A549 (cell line): ENCODE results near the gene NAV2. TPM values are rescaled to one million over a fixed set of nuclear protein-coding genes. Genes with fewer than 3 reads are reported as not detected.

Experiments used
- ATAC-seq, 2 experiments: fragments of 200-7000 bp in 1 of 2; fragments of >200 bp in 1 of 2; cut with Nextera tagmentation in 1 of 2; cut with Tn5 transposase in 1 of 2; 3 replicates each; pipeline versions ENCODE4 v1.8.0 to v1.9.1; 2018 to 2020; ENCODE audit warnings: mild to moderate bottlenecking in 1 of 2, moderate library complexity in 1 of 2
- CTCF ChIA-PET: fragments of 300-600 bp; sonication (Branson Sonifier 250); formaldehyde crosslinking; extraction: SDS; loops from one replicate; lab custom pipeline; 2021; ENCODE audit warnings: antibody characterized with exemption, inconsistent platforms; lab: Yijun Ruan, JAX
- POLR2A ChIA-PET: fragments of 350-600 bp; formaldehyde crosslinking; extraction: SDS; loops from one replicate; lab custom pipeline; 2021; ENCODE audit warnings: antibody characterized with exemption, inconsistent platforms; lab: Yijun Ruan, JAX
- DNase-seq, 2 experiments: peaks; one replicate each; pipeline versions ENCODE4 v3.0.0 to v3.0.0-alpha.2; 2011 to 2016; ENCODE audit warnings: low read depth in 1 of 2, low spot score in 1 of 2
- FAIRE-seq: peaks from 2 replicates; lab custom pipeline; 2011; peaks lifted over from hg19 to GRCh38; lab: Jason Lieb, UNC
- H3K27ac ChIP-seq, 2 experiments: fragments of >200 bp; sonication (Bioruptor Twin); formaldehyde crosslinking; 3 replicates each; pipeline ENCODE4 v1.5.1; 2016 to 2017
- H3K4me1 ChIP-seq: fragments of >200 bp; sonication (Bioruptor Twin); formaldehyde crosslinking; 3 replicates; pipeline ENCODE4 v1.6.1; 2016
- H3K4me2 ChIP-seq: fragments of >200 bp; sonication (Bioruptor Twin); formaldehyde crosslinking; 3 replicates; pipeline ENCODE4 v1.6.1; 2016
- H3K4me3 ChIP-seq: fragments of >200 bp; sonication (Bioruptor Twin); formaldehyde crosslinking; 3 replicates; pipeline ENCODE4 v1.5.1; 2016
- H3K9me3 ChIP-seq: fragments of >200 bp; sonication (Bioruptor Twin); formaldehyde crosslinking; 3 replicates; pipeline ENCODE4 v1.6.1; 2016
- BHLHE40 ChIP-seq: IDR thresholded peaks from 2 replicates; pipeline ENCODE4 v1.6.1; 2012; ENCODE audit warnings: low read depth, low read length, inconsistent platforms
- CBX2 ChIP-seq: fragments of 200-600 bp; sonication (generic); IDR thresholded peaks from 2 replicates; pipeline ENCODE4 v1.6.1; 2016; ENCODE audit warnings: low read depth, mild to moderate bottlenecking, borderline replicate concordance
- CBX8 ChIP-seq: fragments of 200-600 bp; sonication (generic); IDR thresholded peaks from 2 replicates; pipeline ENCODE4 v1.6.1; 2016
- CEBPB ChIP-seq, 2 experiments: fragments of >200 bp in 1 of 2; sonication (Bioruptor Twin) in 1 of 2; formaldehyde crosslinking in 1 of 2; IDR thresholded peaks; 2 replicates each; pipeline ENCODE4 v1.6.1; 2012 to 2016
- EP300 ChIP-seq, 2 experiments: fragments of >200 bp; sonication (Bioruptor Twin); formaldehyde crosslinking; IDR thresholded peaks; 2 replicates in 1 of 2; 3 replicates in 1 of 2; pipeline ENCODE4 v1.6.1; 2016 to 2017
- FOXS1 ChIP-seq: fragments of 250-450 bp; sonication (Bioruptor Pico); IDR thresholded peaks from 2 replicates; pipeline ENCODE4 v1.5.0; 2020; ENCODE audit warnings: mild to moderate bottlenecking, moderate library complexity
- GATA3 ChIP-seq: IDR thresholded peaks from 2 replicates; pipeline ENCODE4 v1.6.1; 2012; ENCODE audit warnings: borderline replicate concordance
- HOXA7 ChIP-seq: fragments of 250-450 bp; sonication (Bioruptor Pico); IDR thresholded peaks from 2 replicates; pipeline ENCODE4 v1.5.0; 2020; ENCODE audit warnings: mild to moderate bottlenecking, moderate library complexity
- JUN ChIP-seq, 2 experiments: fragments of >200 bp; sonication (Bioruptor Twin); formaldehyde crosslinking; IDR thresholded peaks; 2 replicates in 1 of 2; 3 replicates in 1 of 2; pipeline ENCODE4 v1.6.1; 2016 to 2017
- KDM1A ChIP-seq: fragments of 200-600 bp; sonication (generic); IDR thresholded peaks from 2 replicates; pipeline ENCODE4 v1.6.1; 2016; ENCODE audit warnings: low read depth, mild to moderate bottlenecking
- MAFK ChIP-seq: fragments of 450-650 bp; IDR thresholded peaks from 2 replicates; pipeline ENCODE4 v1.6.1; 2014; ENCODE audit not compliant: partially characterized antibody
- MAZ ChIP-seq: fragments of 150-350 bp; IDR thresholded peaks from 2 replicates; pipeline ENCODE4 v1.6.1; 2014; ENCODE audit warnings: antibody characterized with exemption, low read depth, low read length, borderline replicate concordance
- NFE2L2 ChIP-seq: fragments of 150-350 bp; conservative IDR thresholded peaks from 2 replicates; pipeline ENCODE4 v1.6.1; 2014; ENCODE audit warnings: low read length
- NPAS2 ChIP-seq: fragments of 250-450 bp; sonication (Bioruptor Pico); IDR thresholded peaks from 2 replicates; pipeline ENCODE4 v1.8.0; 2022; ENCODE audit warnings: mild to moderate bottlenecking, moderate library complexity, borderline replicate concordance
- PHF8 ChIP-seq: fragments of 200-600 bp; sonication (generic); IDR thresholded peaks from 2 replicates; pipeline ENCODE4 v1.6.1; 2016; ENCODE audit warnings: low read depth, mild to moderate bottlenecking, antibody characterized with exemption, moderate library complexity, borderline replicate concordance
- POLR2A ChIP-seq: IDR thresholded peaks from 2 replicates; pipeline ENCODE4 v1.6.1; 2012; ENCODE audit warnings: mild to moderate bottlenecking, low read length
- POLR2AphosphoS2 ChIP-seq: conservative IDR thresholded peaks from 2 replicates; pipeline ENCODE4 v1.6.1; 2012; ENCODE audit warnings: low read length, improper control_type of control experiment, inconsistent platforms
- RAD21 ChIP-seq, 2 experiments: fragments of >200 bp in 1 of 2; sonication (Bioruptor Twin) in 1 of 2; formaldehyde crosslinking in 1 of 2; IDR thresholded peaks in 1 of 2; conservative IDR thresholded peaks in 1 of 2; 2 replicates in 1 of 2; 3 replicates in 1 of 2; pipeline ENCODE4 v1.6.1; 2012 to 2018; ENCODE audit warnings: inconsistent platforms in 1 of 2
- RCOR1 ChIP-seq: fragments of 150-350 bp; IDR thresholded peaks from 2 replicates; pipeline ENCODE4 v1.6.1; 2014; ENCODE audit warnings: antibody characterized with exemption, low read length, low read depth
- RFX5 ChIP-seq: fragments of 450-650 bp; IDR thresholded peaks from 2 replicates; pipeline ENCODE4 v1.7.1; 2014; ENCODE audit warnings: antibody characterized with exemption, mild to moderate bottlenecking, moderate library complexity
- SMC3 ChIP-seq: fragments of >200 bp; sonication (Bioruptor Twin); formaldehyde crosslinking; IDR thresholded peaks from 3 replicates; pipeline ENCODE4 v1.6.1; 2018; ENCODE audit warnings: inconsistent platforms
- ZNF302 ChIP-seq: fragments of 250-450 bp; sonication (Bioruptor Pico); IDR thresholded peaks from 2 replicates; pipeline ENCODE4 v1.9.0; 2021; ENCODE audit warnings: inconsistent platforms, mild to moderate bottlenecking, moderate library complexity
- WGBS: methylation state at CpG from one replicate; pipeline ENCODE4 v1.1.6; 2017; ENCODE audit errors: missing lambda C conversion rate; 5-methylcytosine and 5-hydroxymethylcytosine counted together
- polyA plus RNA-seq, 4 experiments: library from polyadenylated mRNA; depleted of rRNA in 3 of 4; stranded (reverse); fragments of >200 nt; fragmentation: RNase III in 1 of 4; extraction: RNeasy Plus Mini Kit Qiagen cat#74134 plus additional on column Dnase treatment in 1 of 4; gene quantifications; 2 replicates in 3 of 4; 3 replicates in 1 of 4; pipeline ENCODE4 v1.2.3, GENCODE V29; 2011 to 2017
- TF ChIP-seq, protein P1 (sequence below): fragments of 250-450 bp; sonication (Bioruptor Pico); IDR thresholded peaks from 2 replicates; pipeline ENCODE4 v1.5.0; 2020; ENCODE audit warnings: low read depth, mild to moderate bottlenecking, moderate library complexity
- TF ChIP-seq, protein P2 (sequence below): fragments of >200 bp; sonication (Bioruptor Twin); formaldehyde crosslinking; IDR thresholded peaks from 2 replicates; pipeline ENCODE4 v1.6.1; 2016
- TF ChIP-seq, protein P3 (sequence below): fragments of 450-650 bp; IDR thresholded peaks from 2 replicates; pipeline ENCODE4 v1.6.1; 2014; ENCODE audit warnings: antibody characterized with exemption
- TF ChIP-seq, protein P4 (sequence below): fragments of 200-600 bp; sonication (generic); IDR thresholded peaks from 2 replicates; pipeline ENCODE4 v1.6.1; 2016; ENCODE audit warnings: antibody characterized with exemption, mild to moderate bottlenecking, moderate library complexity
- TF ChIP-seq, protein P5 (sequence below): IDR thresholded peaks from 2 replicates; pipeline ENCODE4 v1.6.1; 2012
- TF ChIP-seq, protein P6 (sequence below): IDR thresholded peaks from 2 replicates; pipeline ENCODE4 v1.6.1; 2012

NAV2 gene
- polyA plus RNA-seq, 2 of the 4 experiments (the other 2 are of a cell fraction): 4.9 to 19.8 TPM

DNA sequence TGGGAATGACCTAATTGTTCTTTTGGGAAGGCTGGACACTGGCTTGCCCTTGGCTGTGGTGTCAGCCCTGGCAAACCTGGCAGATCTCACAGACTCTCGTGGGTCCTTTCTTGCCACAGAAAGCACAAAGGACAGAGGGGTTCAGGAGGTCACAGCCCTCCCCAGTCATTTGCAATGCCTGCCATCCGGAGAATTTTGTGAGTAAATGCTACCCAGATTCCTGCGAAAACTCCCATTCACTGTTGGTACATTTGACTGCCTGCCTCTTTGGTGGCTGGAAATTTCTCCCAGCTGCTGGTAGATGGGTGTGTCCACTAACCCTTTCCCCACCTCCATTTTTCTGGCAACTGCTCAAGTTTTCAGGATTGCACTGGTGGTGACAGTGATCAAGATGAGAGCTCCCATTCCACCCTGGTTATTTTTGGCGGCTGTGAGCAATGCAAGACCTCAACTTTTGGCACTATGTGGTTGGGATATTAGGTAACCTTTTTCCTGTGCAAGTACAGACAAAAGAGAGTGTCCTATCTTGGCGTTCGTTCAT is 155.7 kb downstream of the NAV2 start:
- Histone ChIP-seq H3K4me1 (no peaks in the 10 kb centered on the region), H3K27ac (no peak overlapping the region), H3K4me2 (no peak overlapping the region), H3K9me3 (no peaks in the 10 kb centered on the region), H3K4me3 (no peak overlapping the region)
- no peak for ATAC-seq
- POLR2A ChIA-PET: no interaction called here
- WGBS: 64% methylated on average over 6 of the region's 6 CpGs
- CTCF ChIA-PET: interaction anchor here (0.9 kb wide), 1 partner anchor 27 kb away, joined by 3 read pairs; no protein-coding TSS in a partner anchor
- FAIRE-seq: no peak
- TF ChIP-seq NPAS2 (CRISPR knock-in tag): no peak
- TF ChIP-seq JUN (IDR thresholded peaks at IDR 0.05): no peak
- TF ChIP-seq RCOR1: no peak
- TF ChIP-seq SMC3: no peak
- TF ChIP-seq, protein P1, sequence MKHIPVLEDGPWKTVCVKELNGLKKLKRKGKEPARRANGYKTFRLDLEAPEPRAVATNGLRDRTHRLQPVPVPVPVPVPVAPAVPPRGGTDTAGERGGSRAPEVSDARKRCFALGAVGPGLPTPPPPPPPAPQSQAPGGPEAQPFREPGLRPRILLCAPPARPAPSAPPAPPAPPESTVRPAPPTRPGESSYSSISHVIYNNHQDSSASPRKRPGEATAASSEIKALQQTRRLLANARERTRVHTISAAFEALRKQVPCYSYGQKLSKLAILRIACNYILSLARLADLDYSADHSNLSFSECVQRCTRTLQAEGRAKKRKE (CRISPR knock-in tag): no peak
- no peak for TF ChIP-seq KDM1A
- TF ChIP-seq MAFK: no peak
- no peak for TF ChIP-seq CBX2
- TF ChIP-seq PHF8: no peak
- TF ChIP-seq, protein P2, sequence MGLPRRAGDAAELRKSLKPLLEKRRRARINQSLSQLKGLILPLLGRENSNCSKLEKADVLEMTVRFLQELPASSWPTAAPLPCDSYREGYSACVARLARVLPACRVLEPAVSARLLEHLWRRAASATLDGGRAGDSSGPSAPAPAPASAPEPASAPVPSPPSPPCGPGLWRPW: no peak
- TF ChIP-seq, protein P3, sequence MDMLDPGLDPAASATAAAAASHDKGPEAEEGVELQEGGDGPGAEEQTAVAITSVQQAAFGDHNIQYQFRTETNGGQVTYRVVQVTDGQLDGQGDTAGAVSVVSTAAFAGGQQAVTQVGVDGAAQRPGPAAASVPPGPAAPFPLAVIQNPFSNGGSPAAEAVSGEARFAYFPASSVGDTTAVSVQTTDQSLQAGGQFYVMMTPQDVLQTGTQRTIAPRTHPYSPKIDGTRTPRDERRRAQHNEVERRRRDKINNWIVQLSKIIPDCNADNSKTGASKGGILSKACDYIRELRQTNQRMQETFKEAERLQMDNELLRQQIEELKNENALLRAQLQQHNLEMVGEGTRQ: no peak
- TF ChIP-seq BHLHE40: no peak
- TF ChIP-seq CEBPB (IDR thresholded peaks at IDR 0.05): no peak
- DNase-seq: no peak

DNA sequence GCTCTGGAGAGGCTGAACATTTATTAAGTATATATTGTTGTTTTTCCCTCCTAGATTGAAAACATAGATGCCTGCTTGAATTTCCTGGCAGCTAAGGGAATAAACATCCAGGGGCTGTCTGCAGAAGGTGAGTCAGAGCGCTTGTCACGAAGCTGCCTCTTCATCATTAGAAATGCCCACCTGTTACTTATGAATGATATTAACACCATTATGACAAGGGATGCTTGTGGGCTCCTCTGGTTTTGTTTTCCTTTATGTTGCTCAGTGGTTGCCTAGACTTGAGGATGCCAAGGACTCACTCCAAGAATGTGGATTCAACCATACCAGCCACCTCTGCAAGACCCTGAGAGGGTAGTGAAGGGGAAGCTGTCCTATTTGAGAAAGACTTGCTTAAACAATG is 156.2 kb downstream of the NAV2 start:
- Histone ChIP-seq H3K4me3 (no peak overlapping the region), H3K27ac (no peak overlapping the region), H3K4me2 (no peak overlapping the region), H3K4me1 (no peaks in the 10 kb centered on the region), H3K9me3 (no peaks in the 10 kb centered on the region)
- 83% methylated on average over 2 of the region's 2 CpGs for WGBS
- FAIRE-seq: no peak
- POLR2A ChIA-PET: no interaction called here
- TF ChIP-seq POLR2A (no peak), ZNF302 (no peak), RFX5 (no peak), CBX8 (no peak), CBX2 (no peak), RAD21 (conservative IDR thresholded peaks at IDR 0.05 in 1 of 2, IDR thresholded peaks at IDR 0.05 in 1 of 2) (no peak), MAFK (no peak), POLR2AphosphoS2 (no peak), MAZ (no peak), NFE2L2 (no peak), PHF8 (no peak), FOXS1 (CRISPR knock-in tag) (no peak), KDM1A (no peak), HOXA7 (no peak), GATA3 (no peak), EP300 (IDR thresholded peaks at IDR 0.05) (no peak)
- TF ChIP-seq, protein P4, sequence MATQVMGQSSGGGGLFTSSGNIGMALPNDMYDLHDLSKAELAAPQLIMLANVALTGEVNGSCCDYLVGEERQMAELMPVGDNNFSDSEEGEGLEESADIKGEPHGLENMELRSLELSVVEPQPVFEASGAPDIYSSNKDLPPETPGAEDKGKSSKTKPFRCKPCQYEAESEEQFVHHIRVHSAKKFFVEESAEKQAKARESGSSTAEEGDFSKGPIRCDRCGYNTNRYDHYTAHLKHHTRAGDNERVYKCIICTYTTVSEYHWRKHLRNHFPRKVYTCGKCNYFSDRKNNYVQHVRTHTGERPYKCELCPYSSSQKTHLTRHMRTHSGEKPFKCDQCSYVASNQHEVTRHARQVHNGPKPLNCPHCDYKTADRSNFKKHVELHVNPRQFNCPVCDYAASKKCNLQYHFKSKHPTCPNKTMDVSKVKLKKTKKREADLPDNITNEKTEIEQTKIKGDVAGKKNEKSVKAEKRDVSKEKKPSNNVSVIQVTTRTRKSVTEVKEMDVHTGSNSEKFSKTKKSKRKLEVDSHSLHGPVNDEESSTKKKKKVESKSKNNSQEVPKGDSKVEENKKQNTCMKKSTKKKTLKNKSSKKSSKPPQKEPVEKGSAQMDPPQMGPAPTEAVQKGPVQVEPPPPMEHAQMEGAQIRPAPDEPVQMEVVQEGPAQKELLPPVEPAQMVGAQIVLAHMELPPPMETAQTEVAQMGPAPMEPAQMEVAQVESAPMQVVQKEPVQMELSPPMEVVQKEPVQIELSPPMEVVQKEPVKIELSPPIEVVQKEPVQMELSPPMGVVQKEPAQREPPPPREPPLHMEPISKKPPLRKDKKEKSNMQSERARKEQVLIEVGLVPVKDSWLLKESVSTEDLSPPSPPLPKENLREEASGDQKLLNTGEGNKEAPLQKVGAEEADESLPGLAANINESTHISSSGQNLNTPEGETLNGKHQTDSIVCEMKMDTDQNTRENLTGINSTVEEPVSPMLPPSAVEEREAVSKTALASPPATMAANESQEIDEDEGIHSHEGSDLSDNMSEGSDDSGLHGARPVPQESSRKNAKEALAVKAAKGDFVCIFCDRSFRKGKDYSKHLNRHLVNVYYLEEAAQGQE: no peak
- TF ChIP-seq, protein P5, sequence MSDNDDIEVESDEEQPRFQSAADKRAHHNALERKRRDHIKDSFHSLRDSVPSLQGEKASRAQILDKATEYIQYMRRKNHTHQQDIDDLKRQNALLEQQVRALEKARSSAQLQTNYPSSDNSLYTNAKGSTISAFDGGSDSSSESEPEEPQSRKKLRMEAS: no peak
- TF ChIP-seq, protein P2: no peak
- TF ChIP-seq, protein P6, sequence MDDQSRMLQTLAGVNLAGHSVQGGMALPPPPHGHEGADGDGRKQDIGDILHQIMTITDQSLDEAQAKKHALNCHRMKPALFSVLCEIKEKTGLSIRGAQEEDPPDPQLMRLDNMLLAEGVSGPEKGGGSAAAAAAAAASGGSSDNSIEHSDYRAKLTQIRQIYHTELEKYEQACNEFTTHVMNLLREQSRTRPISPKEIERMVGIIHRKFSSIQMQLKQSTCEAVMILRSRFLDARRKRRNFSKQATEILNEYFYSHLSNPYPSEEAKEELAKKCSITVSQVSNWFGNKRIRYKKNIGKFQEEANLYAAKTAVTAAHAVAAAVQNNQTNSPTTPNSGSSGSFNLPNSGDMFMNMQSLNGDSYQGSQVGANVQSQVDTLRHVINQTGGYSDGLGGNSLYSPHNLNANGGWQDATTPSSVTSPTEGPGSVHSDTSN: no peak
- no peak for DNase-seq
- CTCF ChIA-PET: no interaction called here
- no peak for ATAC-seq
